HG03108 (cell line): ENCODE data around the gene CKMT2.

Source experiments
- ATAC-seq: cut with Tn5 transposase; IDR thresholded peaks from one replicate; pipeline ENCODE4 v1.9.1; 2021; ENCODE audit warnings: moderate library complexity; ENCODE audit not compliant: unreplicated experiment

CKMT2 gene

DNA sequence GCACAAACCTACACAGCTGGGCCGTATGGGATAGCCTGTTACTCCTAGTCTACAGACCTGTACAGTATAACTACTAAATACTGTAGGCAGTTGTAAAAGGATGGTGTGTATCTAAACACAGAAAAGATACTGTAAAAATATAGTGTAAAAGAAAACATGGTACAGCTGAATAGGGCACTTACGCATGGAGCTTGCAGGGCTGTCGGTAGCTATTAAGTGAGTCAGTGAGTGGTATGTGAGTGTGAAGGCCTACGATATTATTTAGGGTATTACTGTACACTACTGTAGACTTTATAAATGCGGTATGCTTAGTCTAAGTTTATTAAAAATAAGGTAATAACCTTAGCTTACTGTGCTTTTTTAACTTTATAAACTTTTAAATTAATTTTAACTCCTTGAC lies 69.5 kb downstream of the CKMT2 start:
- ATAC-seq: no peak

DNA sequence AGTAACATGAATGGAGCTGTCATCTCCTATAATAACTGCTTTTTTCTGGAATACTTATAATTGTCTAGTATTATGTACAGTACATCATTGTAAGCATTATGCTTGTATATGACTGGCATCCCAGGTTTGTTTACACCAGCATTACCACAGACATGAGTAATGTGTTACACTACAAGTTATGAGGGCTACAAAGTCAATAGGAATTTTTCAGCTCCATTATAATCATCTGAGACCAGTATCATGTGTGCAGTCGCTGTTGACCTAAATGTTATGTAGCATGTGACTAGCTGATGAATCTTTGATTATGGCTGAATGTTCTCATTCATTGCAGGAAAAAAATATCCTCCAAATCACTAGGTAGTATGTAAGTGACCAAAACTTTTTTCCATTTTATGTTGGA lies 70.4 kb downstream of the CKMT2 start:
- ATAC-seq: no peak

DNA sequence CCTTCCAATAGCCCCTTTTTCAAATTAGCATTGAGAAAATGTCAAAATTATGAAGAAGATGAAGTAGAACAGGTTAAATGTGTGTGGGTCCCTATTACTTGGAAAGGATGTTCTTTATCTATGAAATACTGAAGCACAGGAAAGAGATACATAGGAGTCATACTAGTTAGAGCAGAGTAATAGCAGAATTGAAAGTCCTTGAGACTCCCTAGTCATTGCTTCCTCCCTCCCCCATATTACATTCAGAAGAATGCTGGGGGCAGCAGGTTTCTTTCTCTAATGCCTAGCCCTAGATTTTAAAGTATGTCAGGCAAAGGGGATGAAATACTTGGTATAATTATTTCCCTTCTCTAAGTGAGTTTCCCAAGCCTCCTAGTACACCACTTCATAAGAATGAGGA lies 72.7 kb downstream of the CKMT2 start:
- no peak for ATAC-seq

DNA sequence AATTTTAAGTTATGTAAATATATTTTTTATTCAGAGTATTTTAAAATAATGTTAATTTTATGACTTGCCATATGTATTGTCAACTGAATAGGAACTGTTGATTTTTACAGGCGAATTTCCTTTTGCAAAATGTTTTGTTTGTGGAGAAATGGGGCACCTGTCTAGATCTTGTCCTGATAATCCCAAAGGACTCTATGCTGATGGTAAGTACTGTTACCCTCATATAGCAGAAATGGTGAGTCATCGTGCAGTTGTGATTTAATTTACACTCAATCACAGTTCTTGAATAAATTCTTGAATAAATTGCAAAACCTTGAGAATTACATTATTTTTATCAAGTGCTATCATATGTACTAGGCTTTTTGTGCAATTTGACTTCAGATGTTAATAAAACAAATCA lies 75.7 kb downstream of the CKMT2 start:
- no peak for ATAC-seq

DNA sequence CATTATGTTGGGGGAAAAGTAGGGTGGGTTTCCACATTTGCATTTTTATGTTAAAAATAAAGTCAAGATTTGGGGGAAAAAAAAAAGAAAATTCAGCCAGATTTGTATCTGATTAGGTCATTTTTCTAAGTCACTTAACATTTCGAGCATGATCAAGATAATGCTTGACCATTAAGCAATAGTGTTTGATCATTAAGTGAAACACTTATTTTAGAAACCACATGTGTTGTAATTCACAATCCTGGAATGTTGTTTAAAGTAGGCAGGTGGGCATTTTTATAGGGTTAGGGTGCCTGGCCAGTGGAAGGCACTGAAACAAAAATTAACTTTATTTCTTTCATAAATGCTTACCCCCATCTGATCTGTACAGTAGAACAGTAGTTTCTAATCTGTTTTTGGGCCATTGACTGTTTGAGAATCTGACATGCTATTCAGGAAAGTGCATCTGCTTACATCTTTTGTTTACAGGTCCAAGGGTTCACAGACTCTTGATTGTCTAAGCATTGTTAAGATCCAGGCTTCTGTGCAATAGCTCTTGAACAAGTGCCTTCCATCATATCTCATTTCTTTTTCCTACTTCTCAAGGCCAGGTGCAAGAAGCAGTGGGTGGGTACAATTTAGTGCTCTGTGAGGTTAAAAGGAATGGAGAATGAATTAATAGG lies 77.4 kb downstream of the CKMT2 start:
- no peak for ATAC-seq

DNA sequence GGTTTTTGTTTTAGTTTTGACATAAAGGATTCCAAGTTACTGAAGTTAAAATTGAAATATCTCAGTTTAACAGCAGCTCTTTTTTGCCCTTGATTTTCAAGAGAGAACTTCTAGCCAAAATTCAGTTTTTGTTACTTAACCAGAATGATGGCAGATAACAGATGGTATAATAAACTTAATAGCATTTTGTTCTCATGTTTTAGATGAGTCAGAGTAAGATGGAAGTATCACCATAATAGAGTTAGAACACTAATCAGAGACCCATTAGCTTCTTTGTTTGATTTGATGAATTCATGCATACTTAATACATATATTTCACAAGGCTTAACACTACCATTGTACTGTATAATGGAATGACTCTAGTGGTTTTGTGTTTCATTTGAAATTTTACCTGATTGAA lies 80.2 kb downstream of the CKMT2 start:
- no peak for ATAC-seq

DNA sequence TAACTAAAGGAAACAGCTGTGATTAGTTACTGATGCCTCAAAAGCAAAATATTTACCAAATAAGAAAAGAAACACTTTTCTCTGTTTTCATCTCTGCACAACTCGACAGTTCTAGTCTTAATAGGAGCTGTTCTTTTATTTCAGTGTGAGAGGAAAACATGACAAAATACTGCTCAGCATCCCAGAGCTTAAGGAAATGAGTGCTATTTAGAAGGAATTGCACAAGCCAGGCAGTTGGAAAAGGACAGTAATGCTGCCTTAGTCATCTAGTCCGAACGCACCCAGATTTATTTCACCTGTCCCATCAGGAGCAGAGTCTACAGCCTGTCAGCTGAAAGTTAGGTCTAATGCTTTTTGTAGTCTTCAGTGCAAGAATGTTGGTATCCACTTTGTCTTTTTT lies 80.6 kb downstream of the CKMT2 start:
- no peak for ATAC-seq

DNA sequence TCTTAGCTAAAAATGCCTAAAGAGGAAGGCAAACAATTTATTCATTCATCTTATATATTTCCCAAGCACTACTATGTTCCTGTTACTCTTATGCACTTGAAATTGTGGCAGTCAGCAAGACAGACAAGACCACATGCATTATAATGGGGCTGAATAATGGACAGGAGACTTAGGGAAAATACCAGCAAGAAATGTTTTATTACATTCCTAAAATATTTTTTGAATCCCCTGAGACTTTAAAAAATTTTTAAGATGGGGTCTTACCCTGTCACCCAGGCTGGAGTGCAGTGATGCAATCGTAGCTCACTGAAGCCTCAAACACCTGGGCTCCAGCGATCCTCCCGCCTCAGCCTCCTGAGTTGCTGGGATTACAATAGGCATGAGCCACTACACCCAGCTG lies 81.5 kb downstream of the CKMT2 start:
- no peak for ATAC-seq

DNA sequence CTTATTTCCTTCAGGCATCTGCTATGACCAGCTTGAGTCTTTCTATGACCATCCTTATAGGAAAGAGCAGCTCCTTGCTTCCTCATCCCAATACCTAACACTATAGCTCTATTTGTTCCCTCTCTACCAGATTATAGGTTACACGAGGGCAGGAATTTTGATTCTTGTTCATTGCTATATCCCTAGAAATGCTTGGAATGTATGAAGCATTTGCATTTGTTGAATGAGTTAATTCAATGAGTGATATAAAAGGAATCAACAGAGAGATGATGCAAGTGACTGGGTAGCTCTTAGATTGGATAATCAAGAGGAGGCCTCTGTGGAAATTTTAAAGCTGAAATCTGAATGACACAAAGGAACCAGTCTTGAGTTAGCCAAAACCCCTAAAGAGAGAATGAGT lies 82.2 kb downstream of the CKMT2 start:
- no peak for ATAC-seq

DNA sequence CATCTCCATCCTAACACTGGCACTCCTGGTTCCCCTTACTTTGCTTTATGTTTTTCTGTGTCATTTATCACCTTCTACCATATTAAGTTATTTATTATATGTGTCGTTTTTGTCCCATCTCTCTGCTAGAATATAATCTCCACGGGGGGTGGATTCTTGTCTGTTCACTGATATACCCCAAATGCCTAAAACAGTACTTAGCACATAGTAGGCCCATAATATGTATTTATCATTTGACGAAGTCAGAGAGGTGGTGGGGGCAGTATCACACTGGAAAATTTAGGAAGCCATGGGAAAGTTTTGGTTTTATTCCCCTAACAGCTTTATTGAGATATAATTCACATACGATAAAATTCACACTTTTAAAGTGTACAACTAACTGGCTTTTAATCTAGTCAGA lies 82.7 kb downstream of the CKMT2 start:
- ATAC-seq: no peak
